HepG2 (cell line): ENCODE results near the gene ACAP1. TPM values are rescaled to one million over a fixed set of nuclear protein-coding genes. Genes with fewer than 3 reads are reported as not detected.
A peak's percentile ranks its signal among the peaks of the same experiment; 100 is the strongest.

Source experiments
- ATF7 ChIP-seq, 2 experiments: fragments of 450-650 bp in 1 of 2; sonication (generic) in 1 of 2; formaldehyde crosslinking in 1 of 2; IDR thresholded peaks; 2 replicates each; pipeline versions ENCODE4 v1.4.0 to v1.6.1; 2016 to 2020; ENCODE audit warnings: antibody characterized with exemption in 1 of 2, mild to moderate bottlenecking in 1 of 2, missing genetic modification reagents in 1 of 2
- ATF7-NPFF ChIP-seq: sonication (generic); formaldehyde crosslinking; IDR thresholded peaks from 2 replicates; pipeline ENCODE4 v1.8.1; 2023; ENCODE audit warnings: mild to moderate bottlenecking, low read depth, missing genetic modification reagents, moderate library complexity
- DRAP1 ChIP-seq: IDR thresholded peaks from 2 replicates; pipeline ENCODE4 v1.6.1; 2016; ENCODE audit warnings: missing genetic modification reagents, missing compliant biosample characterization
- GFI1 ChIP-seq: sonication (generic); formaldehyde crosslinking; IDR thresholded peaks from 2 replicates; pipeline ENCODE4 v1.5.0; 2020; ENCODE audit warnings: missing genetic modification reagents, mild to moderate bottlenecking, borderline replicate concordance
- HDAC1 ChIP-seq: sonication (generic); formaldehyde crosslinking; IDR thresholded peaks from 2 replicates; pipeline ENCODE4 v1.5.1; 2020; ENCODE audit warnings: mild to moderate bottlenecking, missing genetic modification reagents
- HMG20B ChIP-seq: conservative IDR thresholded peaks from 2 replicates; pipeline ENCODE4 v1.6.1; 2016; ENCODE audit warnings: missing genetic modification reagents, missing compliant biosample characterization
- HOMEZ ChIP-seq: IDR thresholded peaks from 2 replicates; pipeline ENCODE4 v1.6.1; 2016; ENCODE audit warnings: low read depth
- HOXA3 ChIP-seq: sonication (generic); formaldehyde crosslinking; IDR thresholded peaks from 2 replicates; pipeline ENCODE4 v1.5.0; 2020; ENCODE audit warnings: missing genetic modification reagents
- MAX ChIP-seq: IDR thresholded peaks from 2 replicates; pipeline ENCODE4 v1.6.1; 2012; ENCODE audit warnings: inconsistent platforms
- MBNL3 ChIP-seq: fragments of 250-450 bp; sonication (Bioruptor Pico); conservative IDR thresholded peaks from 2 replicates; pipeline ENCODE4 v1.8.0; 2022; ENCODE audit warnings: mild to moderate bottlenecking, inconsistent platforms
- MTF1 ChIP-seq: sonication (generic); formaldehyde crosslinking; IDR thresholded peaks from 2 replicates; pipeline ENCODE4 v1.5.0; 2020; ENCODE audit warnings: missing genetic modification reagents
- MYNN ChIP-seq: sonication (generic); formaldehyde crosslinking; IDR thresholded peaks from 2 replicates; pipeline ENCODE4 v1.4.0; 2020; ENCODE audit warnings: mild to moderate bottlenecking, low read depth, missing genetic modification reagents
- NR2C2 ChIP-seq: sonication (generic); formaldehyde crosslinking; IDR thresholded peaks from 2 replicates; pipeline ENCODE4 v1.4.0; 2020; ENCODE audit warnings: missing genetic modification reagents, mild to moderate bottlenecking, moderate library complexity, borderline replicate concordance
- ZFX ChIP-seq: sonication (generic); formaldehyde crosslinking; IDR thresholded peaks from 2 replicates; pipeline ENCODE4 v1.4.0; 2020; ENCODE audit warnings: mild to moderate bottlenecking, low read depth, missing genetic modification reagents, moderate library complexity
- ZNF10 ChIP-seq: sonication (generic); formaldehyde crosslinking; IDR thresholded peaks from 2 replicates; pipeline ENCODE4 v1.4.0; 2020; ENCODE audit warnings: mild to moderate bottlenecking, low read depth, missing genetic modification reagents, borderline replicate concordance
- ZNF274 ChIP-seq: sonication (generic); formaldehyde crosslinking; IDR thresholded peaks from 2 replicates; pipeline ENCODE4 v1.5.1; 2020; ENCODE audit warnings: mild to moderate bottlenecking, missing genetic modification reagents
- ZNF280B ChIP-seq: sonication (generic); formaldehyde crosslinking; IDR thresholded peaks from 2 replicates; pipeline ENCODE4 v1.5.0; 2020; ENCODE audit warnings: missing genetic modification reagents, mild to moderate bottlenecking, borderline replicate concordance
- ZNF430 ChIP-seq: sonication (generic); formaldehyde crosslinking; IDR thresholded peaks from 2 replicates; pipeline ENCODE4 v1.9.0; 2021; ENCODE audit warnings: mild to moderate bottlenecking, missing genetic modification reagents
- ZNF496 ChIP-seq: sonication (generic); formaldehyde crosslinking; IDR thresholded peaks from 2 replicates; pipeline ENCODE4 v1.8.1; 2023; ENCODE audit warnings: mild to moderate bottlenecking, moderate library complexity, missing genetic modification reagents; ENCODE audit not compliant: insufficient replicate concordance
- ZNF558 ChIP-seq: sonication (generic); formaldehyde crosslinking; IDR thresholded peaks from 2 replicates; pipeline ENCODE4 v1.9.0; 2022; ENCODE audit warnings: mild to moderate bottlenecking, missing genetic modification reagents, borderline replicate concordance
- ZNF615 ChIP-seq: sonication (generic); formaldehyde crosslinking; IDR thresholded peaks from 2 replicates; pipeline ENCODE4 v1.5.0; 2020; ENCODE audit warnings: mild to moderate bottlenecking, missing genetic modification reagents, borderline replicate concordance
- ZSCAN31 ChIP-seq: sonication (generic); formaldehyde crosslinking; IDR thresholded peaks from 2 replicates; pipeline ENCODE4 v1.5.0; 2020; ENCODE audit warnings: low read depth, mild to moderate bottlenecking, missing genetic modification reagents
- polyA plus RNA-seq, 8 experiments: library from polyadenylated mRNA; depleted of rRNA in 3 of 8; stranded (reverse) in 7 of 8; unstranded in 1 of 8; fragments of >200 nt; fragmentation: Illumina TruSeq in 4 of 8; extraction: Trizol in 4 of 8; gene quantifications; 2 replicates each; pipeline versions ENCODE4 v1.2.1 to v1.2.3, GENCODE V29; 2011 to 2016; ENCODE audit warnings: low read depth in 4 of 8, missing spikeins in 1 of 8, mixed read lengths in 1 of 8; ENCODE audit not compliant: insufficient read depth in 1 of 8
- total RNA-seq, 5 experiments: library from RNA; depleted of rRNA; stranded (reverse); fragments of >200 nt; fragmentation: Illumina TruSeq; extraction: Trizol; gene quantifications; 2 replicates each; pipeline ENCODE4 v1.2.3, GENCODE V29; 2016; ENCODE audit warnings: low read depth in 1 of 5

ACAP1 gene
- total and polyA plus RNA-seq, 2 of the 13 experiments (the other 11 are each of a cell fraction or from before 2014, with no cell fraction given): 1.3 to 2.5 TPM

- TF ChIP-seq ZNF274 (no peak), MBNL3 (CRISPR knock-in tag) (no peak), HMG20B (CRISPR knock-in tag) (no peak), GFI1 (no peak), HOMEZ (CRISPR knock-in tag) (no peak), ZNF280B (no peak), NR2C2 (CRISPR knock-in tag) (0 out of 2 replicates have a peak, but pooled peaks have one; percentile 27), ZNF430 (CRISPR knock-in tag) (no peak), HOXA3 (CRISPR knock-in tag) (peak; percentile 17; the same call in 1 of the 2 replicates), ZFX (CRISPR knock-in tag) (peak; percentile 79), MYNN (CRISPR knock-in tag) (no peak), ZNF496 (CRISPR knock-in tag) (no peak), ZSCAN31 (CRISPR knock-in tag) (no peak), MAX (no peak), HDAC1 (peak; percentile 50; the same call in 1 of the 2 replicates), ZNF615 (CRISPR knock-in tag) (no peak), ZNF10 (CRISPR knock-in tag) (no peak), ZNF558 (CRISPR knock-in tag) (no peak), MTF1 (no peak), ATF7-NPFF (CRISPR knock-in tag) (0 out of 2 replicates have a peak, but pooled peaks have one; percentile 49), ATF7 (IDR thresholded peaks at IDR 0.05) (no peak), ATF7 (CRISPR knock-in tag; IDR thresholded peaks at IDR 0.05) (no peak), DRAP1 (CRISPR knock-in tag) (peak; percentile 85)
These were observed 44.7 kb downstream of the ACAP1 start, which contains the start of gene TNK1 (continued) for GRCh38 chr17:7380855-7381683.
